SJSA1 (cell line): ENCODE measurements around the gene SBF1. TPM values are rescaled to one million over a fixed set of nuclear protein-coding genes. Genes with fewer than 3 reads are reported as not detected.

Experiments
- DNase-seq, 2 experiments: peaks; one replicate each; pipeline ENCODE4 v3.0.0-alpha.2; 2015 to 2020; ENCODE audit warnings: low spot score in 2 of 2, low read depth in 1 of 2
- H3K27ac ChIP-seq: fragments of 250-450 bp; sonication (Bioruptor Pico); 2 replicates; pipeline ENCODE4 v1.5.1; 2020; ENCODE audit warnings: mild to moderate bottlenecking, moderate library complexity
- H3K27me3 ChIP-seq: fragments of 250-450 bp; sonication (Bioruptor Pico); replicated peaks from 2 replicates; pipeline ENCODE4 v1.5.1; 2020; ENCODE audit warnings: mild to moderate bottlenecking, moderate library complexity
- H3K36me3 ChIP-seq: fragments of 250-450 bp; sonication (Bioruptor Pico); 2 replicates; pipeline ENCODE4 v1.5.1; 2020; ENCODE audit warnings: mild to moderate bottlenecking
- H3K4me1 ChIP-seq: fragments of 250-450 bp; sonication (Bioruptor Pico); replicated peaks from 2 replicates; pipeline ENCODE4 v1.6.1; 2021; ENCODE audit warnings: mild to moderate bottlenecking
- H3K4me3 ChIP-seq: fragments of 250-450 bp; sonication (Bioruptor Pico); 2 replicates; pipeline ENCODE4 v1.5.1; 2020; ENCODE audit warnings: mild to moderate bottlenecking
- H3K9me3 ChIP-seq: fragments of 250-450 bp; sonication (Bioruptor Pico); replicated peaks from 2 replicates; pipeline ENCODE4 v1.5.1; 2020; ENCODE audit warnings: mild to moderate bottlenecking
- total RNA-seq: library from RNA; depleted of rRNA; stranded (reverse); fragments of >200 nt; shearing (Covaris generic); gene quantifications from 2 replicates; pipeline ENCODE4 v1.2.3, GENCODE V29; 2014

Gene SBF1
- total RNA-seq, 1 experiment from 2014 or later, result 87.9 TPM

DNA sequence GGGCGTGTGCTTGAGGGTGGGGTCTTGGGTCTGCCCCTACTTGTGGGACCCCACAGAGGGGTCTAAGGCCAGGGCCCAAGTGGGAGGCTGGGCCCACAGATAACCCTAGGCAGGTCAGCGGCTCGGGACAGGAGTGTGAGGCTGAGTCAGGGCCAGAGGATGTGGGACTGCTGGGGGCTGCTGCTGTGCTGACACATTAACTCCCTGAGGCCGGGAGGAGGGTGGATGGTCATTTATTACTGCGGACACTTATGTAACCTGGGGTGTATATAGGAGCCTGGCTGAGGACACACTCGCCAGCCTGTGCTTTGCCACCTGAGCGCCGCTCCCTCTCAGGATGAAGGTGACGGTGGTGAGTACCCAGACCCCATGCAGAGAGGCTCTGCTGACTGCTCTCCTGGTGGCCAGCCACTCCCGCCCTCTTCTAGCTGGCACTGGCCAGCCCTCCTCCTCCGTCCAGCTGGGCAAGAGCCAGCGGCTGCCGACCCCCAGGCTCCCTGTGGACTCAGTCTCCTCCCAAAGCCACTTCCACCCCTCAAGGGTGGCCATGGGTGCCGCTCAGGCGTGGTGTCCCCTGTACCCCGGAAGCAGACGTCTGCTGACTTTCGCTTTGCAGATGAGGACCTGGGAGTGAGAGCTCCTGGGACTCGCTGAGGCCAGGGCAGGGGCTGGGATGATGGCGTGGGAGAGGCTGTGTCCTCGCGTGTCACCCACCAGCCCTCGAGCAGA, 11.9 kb upstream of the SBF1 start, which contains the start of gene MIOX:
Gene MIOX (plus strand): TSS at position 299 of the 729 bp plus-strand sequence. CDS start 39 bp downstream, at position 338.
- no peak within 1 kb of the TSS for H3K27ac ChIP-seq
- peaks cover 11% of the 10 kb centered on the region for H3K27me3 ChIP-seq
- H3K36me3 ChIP-seq, result no peaks in the 10 kb centered on the region
- no peak within 1 kb of the TSS for H3K4me3 ChIP-seq
- H3K4me1 ChIP-seq, result peaks cover under 1% of the 10 kb centered on the region; the same call in 1 of the 2 replicates
- H3K9me3 ChIP-seq, result no peaks in the 10 kb centered on the region
- no peak for DNase-seq

DNA sequence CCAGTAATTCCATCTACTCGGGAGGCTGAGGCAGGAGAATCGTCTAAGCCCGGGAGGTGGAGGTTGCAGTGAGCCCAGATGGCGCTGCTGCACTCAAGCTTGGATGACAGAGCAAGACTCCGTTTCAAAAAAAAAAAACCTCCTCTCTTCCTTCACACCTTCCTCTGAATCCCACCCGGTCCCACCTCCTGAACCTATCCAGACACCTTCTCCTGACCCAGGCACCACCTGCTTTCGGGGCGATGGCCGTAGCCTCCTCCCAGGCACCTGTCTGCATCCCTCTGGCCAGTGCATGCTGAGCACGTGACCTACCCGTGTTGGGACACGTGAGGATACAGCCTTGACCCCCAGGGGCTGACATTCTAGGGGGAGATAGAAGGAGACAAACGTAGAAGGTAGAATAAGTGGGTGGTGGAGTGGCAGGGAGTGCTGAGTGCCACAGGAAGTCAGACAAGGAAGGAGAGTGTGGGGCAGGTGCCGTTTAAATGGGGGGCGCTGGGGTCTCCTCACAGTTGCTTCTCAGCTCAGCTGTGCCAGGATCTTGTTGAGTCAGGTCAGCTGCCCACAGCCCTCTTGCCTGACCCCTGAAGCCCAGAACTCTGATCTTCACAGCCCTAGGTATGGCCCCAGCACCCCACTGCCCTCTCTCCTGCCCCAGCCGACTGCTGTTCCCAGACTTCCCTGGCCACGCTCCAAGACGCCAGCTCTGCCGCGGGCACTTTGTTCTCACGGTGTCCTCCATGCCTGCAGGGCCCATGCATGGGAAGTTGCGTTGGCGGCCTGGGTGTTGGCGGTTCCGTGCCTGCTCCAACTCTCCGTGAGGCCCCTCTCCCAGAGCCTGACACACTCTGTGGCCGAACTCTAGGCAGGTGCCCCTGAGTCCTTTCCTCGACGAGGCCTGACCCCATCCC, 10.6 kb upstream of the SBF1 start:
- Histone ChIP-seq H3K4me1 (peaks cover 8% of the 10 kb centered on the region; the same call in 1 of the 2 replicates), H3K27me3 (peaks cover 23% of the 10 kb centered on the region), H3K9me3 (no peaks in the 10 kb centered on the region), H3K4me3 (no peak overlapping the region), H3K36me3 (no peaks in the 10 kb centered on the region), H3K27ac (no peak overlapping the region)
- DNase-seq, result no peak

GRCh38 chr22:50483977-50484853, 9.4 kb upstream of the SBF1 start:
- Histone ChIP-seq H3K36me3 (no peaks in the 10 kb centered on the region), H3K4me1 (peaks cover 8% of the 10 kb centered on the region; the same call in 1 of the 2 replicates), H3K27ac (no peak overlapping the region), H3K4me3 (no peak overlapping the region), H3K9me3 (no peaks in the 10 kb centered on the region), H3K27me3 (peaks cover 34% of the 10 kb centered on the region)
- DNase-seq, result no peak

GRCh38 chr22:50483556-50483955, 8.7 kb upstream of the SBF1 start:
- no peak overlapping the region for H3K4me3 ChIP-seq
- H3K27ac ChIP-seq, result no peak overlapping the region
- no peaks in the 10 kb centered on the region for H3K9me3 ChIP-seq
- peaks cover 8% of the 10 kb centered on the region; the same call in 1 of the 2 replicates for H3K4me1 ChIP-seq
- H3K36me3 ChIP-seq, result no peaks in the 10 kb centered on the region
- DNase-seq, result no peak
- H3K27me3 ChIP-seq, result peaks cover 38% of the 10 kb centered on the region

- DNase-seq, result no peak
- Histone ChIP-seq H3K36me3 (no peaks in the 10 kb centered on the region), H3K9me3 (no peaks in the 10 kb centered on the region), H3K27me3 (peaks cover 38% of the 10 kb centered on the region), H3K27ac (no peak overlapping the region), H3K4me1 (peaks cover 8% of the 10 kb centered on the region; the same call in 1 of the 2 replicates), H3K4me3 (no peak overlapping the region)
These were observed 8.3 kb upstream of the SBF1 start for GRCh38 chr22:50483106-50483505.

DNA sequence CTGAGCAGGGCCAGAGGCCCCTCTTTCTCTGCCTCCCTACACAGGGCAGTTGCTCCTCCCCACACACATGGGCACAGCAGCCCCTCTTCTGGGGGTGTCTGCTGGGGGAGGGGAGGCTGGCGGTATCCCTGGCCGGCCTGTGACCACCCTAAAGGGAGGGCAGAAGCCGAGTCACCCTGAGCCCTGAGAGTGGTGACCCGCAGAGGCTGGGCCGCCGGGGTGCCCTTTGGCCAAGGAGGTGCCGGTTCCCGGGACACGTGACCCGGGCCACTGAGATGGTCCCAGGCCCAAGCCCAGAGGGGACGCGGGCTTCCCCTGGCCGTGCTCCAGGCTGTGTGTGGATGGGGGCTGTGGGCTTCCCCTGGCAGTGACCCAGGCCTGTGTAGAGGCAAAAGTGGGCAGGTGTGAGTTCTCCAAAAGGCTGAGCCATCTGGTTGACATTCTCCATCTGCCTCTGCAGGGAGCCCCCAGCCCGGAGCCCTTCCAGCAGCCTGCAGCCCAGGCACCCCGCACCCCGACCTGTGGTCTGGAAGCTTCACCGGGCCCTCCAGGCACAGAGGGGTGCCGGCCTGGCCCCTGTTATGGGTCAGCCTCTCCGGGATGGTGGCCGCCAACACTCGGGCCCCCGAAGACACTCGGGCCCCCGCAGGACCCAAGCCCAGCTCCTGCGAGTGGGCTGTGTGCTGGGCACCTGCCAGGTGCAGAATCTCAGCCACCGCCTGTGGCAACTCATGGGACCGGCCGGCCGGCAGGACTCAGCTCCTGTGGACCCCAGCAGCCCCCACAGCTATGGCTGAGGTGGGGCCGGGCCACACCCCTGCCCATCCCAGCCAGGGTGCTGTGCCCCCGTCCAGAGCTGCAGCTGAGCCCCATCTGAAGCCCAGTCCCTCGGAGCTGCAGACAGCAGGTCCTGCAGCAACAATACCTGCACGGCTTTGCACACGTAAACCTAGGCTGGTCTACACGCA, 7.6 kb upstream of the SBF1 start:
- Histone ChIP-seq H3K27ac (no peak overlapping the region), H3K9me3 (no peaks in the 10 kb centered on the region), H3K27me3 (peaks cover 38% of the 10 kb centered on the region), H3K4me3 (peak overlapping the region; percentile 26; the same call in 1 of the 2 replicates), H3K36me3 (no peaks in the 10 kb centered on the region), H3K4me1 (peaks cover 8% of the 10 kb centered on the region; the same call in 1 of the 2 replicates)
- DNase-seq, result no peak

DNA sequence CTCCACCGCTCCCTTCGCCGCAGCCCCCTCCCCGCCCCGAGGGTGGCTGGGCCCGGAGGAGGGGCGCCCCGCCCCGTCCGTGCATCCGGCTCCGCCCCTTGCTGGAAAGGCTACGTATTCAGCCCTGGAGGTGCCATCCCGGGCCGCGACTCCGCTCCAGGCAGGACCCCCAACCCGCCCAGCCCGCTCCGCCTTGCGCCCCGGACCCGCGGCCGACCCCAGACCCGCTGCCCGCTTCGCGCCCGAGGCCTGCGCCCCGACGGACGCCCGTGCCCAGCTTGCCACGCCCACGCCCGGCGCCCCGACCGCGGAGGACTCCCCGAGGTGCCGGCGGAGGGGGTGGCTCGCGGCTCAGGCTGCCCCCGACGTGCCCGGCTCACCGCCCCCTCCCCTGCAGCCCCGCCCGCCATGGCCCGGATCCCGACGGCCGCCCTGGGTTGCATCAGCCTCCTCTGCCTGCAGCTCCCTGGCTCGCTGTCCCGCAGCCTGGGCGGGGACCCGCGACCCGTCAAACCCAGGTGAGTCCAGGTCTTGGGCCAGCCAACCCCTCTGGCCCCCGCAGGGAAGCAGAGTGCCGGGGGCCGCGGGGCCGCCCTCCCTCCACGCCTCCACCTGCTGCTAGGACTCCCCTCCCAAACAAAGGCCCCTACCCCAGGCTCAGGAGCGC, 6.7 kb upstream of the SBF1 start, which contains the start of gene ADM2:
Gene ADM2 (plus strand): TSS at position 104 of the 667 bp plus-strand sequence. CDS start 305 bp downstream, at position 409.
- Histone ChIP-seq H3K27ac (no peak within 1 kb of the TSS), H3K4me1 (peaks cover 8% of the 10 kb centered on the region; the same call in 1 of the 2 replicates), H3K4me3 (peak within 1 kb of the TSS; percentile 26), H3K27me3 (peaks cover 38% of the 10 kb centered on the region), H3K9me3 (no peaks in the 10 kb centered on the region), H3K36me3 (no peaks in the 10 kb centered on the region)
- no peak for DNase-seq

- Histone ChIP-seq H3K4me1 (peaks cover 8% of the 10 kb centered on the region; the same call in 1 of the 2 replicates), H3K4me3 (peak overlapping the region; percentile 26), H3K36me3 (no peaks in the 10 kb centered on the region), H3K9me3 (no peaks in the 10 kb centered on the region), H3K27ac (no peak overlapping the region), H3K27me3 (peaks cover 38% of the 10 kb centered on the region)
- DNase-seq, result no peak
These were observed 6.2 kb upstream of the SBF1 start for GRCh38 chr22:50481045-50481439.

DNA sequence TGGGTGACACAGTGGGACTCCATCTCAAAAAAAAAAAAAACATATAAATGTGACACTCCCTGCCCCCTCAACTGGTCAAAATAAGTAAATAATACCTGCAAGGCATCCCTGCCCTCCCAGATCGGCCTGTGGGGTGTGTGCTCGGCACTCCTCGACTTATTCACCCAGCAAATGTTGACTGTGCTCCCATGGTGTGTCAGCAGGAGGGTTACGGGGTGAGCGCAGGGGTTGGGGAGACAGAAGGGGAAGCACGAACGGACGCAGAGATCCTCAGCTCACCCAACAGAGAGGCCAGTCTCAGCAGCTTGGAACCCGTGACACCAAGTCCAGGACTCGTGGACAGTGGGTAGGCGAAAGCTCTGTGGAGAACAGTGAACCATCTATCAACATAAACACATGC, 4.9 kb upstream of the SBF1 start:
- Histone ChIP-seq H3K9me3 (no peaks in the 10 kb centered on the region), H3K36me3 (peaks cover under 1% of the 10 kb centered on the region; the same call in 1 of the 2 replicates), H3K4me1 (peaks cover 16% of the 10 kb centered on the region), H3K27ac (no peak overlapping the region), H3K27me3 (peaks cover 38% of the 10 kb centered on the region), H3K4me3 (no peak overlapping the region)
- DNase-seq, result no peak

- Histone ChIP-seq H3K36me3 (peaks cover 16% of the 10 kb centered on the region), H3K27ac (no peak overlapping the region), H3K9me3 (no peaks in the 10 kb centered on the region), H3K27me3 (peaks cover 38% of the 10 kb centered on the region), H3K4me3 (no peak overlapping the region), H3K4me1 (peaks cover 28% of the 10 kb centered on the region)
- no peak for DNase-seq
These were observed 3.1 kb upstream of the SBF1 start for GRCh38 chr22:50477923-50478322.

GRCh38 chr22:50476868-50477267, 2.0 kb upstream of the SBF1 start:
- Histone ChIP-seq H3K9me3 (no peaks in the 10 kb centered on the region), H3K27ac (no peak overlapping the region), H3K4me3 (no peak overlapping the region), H3K27me3 (peaks cover 29% of the 10 kb centered on the region), H3K36me3 (peaks cover 26% of the 10 kb centered on the region), H3K4me1 (peaks cover 28% of the 10 kb centered on the region)
- DNase-seq, result no peak

- H3K4me1 ChIP-seq, result peaks cover 21% of the 10 kb centered on the region
- H3K27ac ChIP-seq, result no peak overlapping the region
- peaks cover 31% of the 10 kb centered on the region for H3K36me3 ChIP-seq
- no peak for DNase-seq
- H3K9me3 ChIP-seq, result no peaks in the 10 kb centered on the region
- no peak overlapping the region for H3K4me3 ChIP-seq
- H3K27me3 ChIP-seq, result peaks cover 17% of the 10 kb centered on the region
These were observed 792 bp upstream of the SBF1 start for GRCh38 chr22:50475652-50476002.
